NCI-H1436 (cell line): ENCODE data around the gene EPHX1.
"Not testable (repeated sequence)": the region's sequence is repeated elsewhere in the genome, so short reads cannot be mapped to it uniquely, and the experiment has no call there.

Experiments used
- DNase-seq: peaks from one replicate; lab custom pipeline; 2025; lab: John Stamatoyannopoulos, UW

The EPHX1 gene

DNA sequence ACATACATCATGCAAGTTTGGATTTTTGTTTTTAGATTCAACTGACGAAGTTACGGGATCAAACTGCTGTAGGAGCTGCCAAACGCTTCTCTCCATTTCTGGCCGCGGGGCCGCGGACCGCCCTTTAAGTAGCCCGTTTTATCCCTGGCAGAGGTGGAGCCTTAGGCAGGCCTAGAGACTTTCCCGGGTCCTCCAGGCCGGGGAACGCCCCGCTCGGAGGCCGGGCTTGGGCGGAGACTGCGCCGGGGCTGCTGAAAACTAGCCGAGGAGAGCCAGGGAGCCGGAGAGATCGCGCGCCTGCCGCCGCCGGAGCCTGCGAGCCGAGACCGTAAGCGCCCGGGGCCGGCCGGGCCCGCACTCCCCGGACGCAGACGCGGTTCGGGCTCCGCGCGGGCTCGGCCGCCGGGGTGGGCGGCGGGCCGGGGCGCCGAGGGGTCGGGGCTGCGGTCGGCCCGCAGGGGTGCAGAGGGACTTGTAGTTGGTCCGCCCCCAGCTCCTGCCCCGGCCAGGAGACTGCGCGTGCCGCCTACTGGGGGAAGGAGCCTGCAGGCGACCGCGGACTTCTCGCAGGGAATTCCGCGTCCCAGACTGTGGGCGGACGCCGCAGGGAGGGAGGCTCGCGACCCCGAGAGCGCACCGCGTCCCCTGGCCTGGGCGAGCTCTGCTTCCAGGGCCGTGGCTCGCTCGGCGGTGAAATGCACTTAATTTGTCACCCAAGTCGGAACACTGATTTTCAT is at the start of gene EPHX1:
Gene EPHX1, plus strand, starts transcription at position 283 of the 737 bp plus-strand sequence. CDS start 18,606 bp downstream, outside the sequence.
- DNase-seq = peak; percentile 89

DNA sequence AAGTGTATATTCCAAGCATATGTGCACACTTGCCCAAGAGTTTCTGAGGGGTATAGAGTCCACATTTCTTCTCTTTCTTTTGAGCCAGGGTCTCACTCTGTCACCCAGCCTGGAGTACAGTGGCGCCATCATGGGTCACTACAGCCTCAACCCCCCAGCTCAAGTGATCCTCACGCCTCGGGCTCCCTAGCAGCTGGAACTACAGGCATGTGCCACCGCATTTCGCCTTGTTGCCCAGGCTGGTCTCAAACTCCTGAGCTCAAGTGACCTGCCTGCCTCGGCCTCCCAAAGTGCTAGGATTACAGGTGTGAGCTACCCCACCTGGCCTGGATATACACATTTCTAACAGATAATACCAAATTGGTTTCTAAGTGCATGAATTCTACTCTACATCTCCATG is 49.4 kb upstream of the EPHX1 start:
- DNase-seq = no peak

- DNase-seq = not testable (repeated sequence)
These were observed 48.5 kb upstream of the EPHX1 start for GRCh38 chr1:225761395-225761794.

- peak; percentile 50 for DNase-seq
These were observed 47.9 kb upstream of the EPHX1 start for GRCh38 chr1:225762002-225762441.

DNA sequence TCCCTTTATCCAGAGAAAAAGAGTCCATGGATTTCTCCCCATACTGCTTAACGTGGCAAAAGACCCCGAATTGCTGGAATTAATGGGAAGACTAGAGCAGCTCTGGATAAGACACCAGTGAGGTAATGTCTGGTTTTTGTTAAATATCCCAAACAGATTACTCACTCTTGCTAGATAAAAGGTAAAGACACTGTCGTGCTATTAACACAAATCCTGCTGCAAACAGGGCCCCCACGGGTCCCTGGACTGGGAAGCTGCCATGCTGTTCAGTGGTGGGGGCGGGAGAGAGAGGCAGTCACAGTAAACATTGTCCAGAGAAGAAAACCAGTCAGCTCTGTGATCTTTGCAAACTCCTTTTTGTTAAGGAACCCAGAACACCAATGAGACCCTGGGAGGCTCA is 47.5 kb upstream of the EPHX1 start:
- DNase-seq = no peak

DNA sequence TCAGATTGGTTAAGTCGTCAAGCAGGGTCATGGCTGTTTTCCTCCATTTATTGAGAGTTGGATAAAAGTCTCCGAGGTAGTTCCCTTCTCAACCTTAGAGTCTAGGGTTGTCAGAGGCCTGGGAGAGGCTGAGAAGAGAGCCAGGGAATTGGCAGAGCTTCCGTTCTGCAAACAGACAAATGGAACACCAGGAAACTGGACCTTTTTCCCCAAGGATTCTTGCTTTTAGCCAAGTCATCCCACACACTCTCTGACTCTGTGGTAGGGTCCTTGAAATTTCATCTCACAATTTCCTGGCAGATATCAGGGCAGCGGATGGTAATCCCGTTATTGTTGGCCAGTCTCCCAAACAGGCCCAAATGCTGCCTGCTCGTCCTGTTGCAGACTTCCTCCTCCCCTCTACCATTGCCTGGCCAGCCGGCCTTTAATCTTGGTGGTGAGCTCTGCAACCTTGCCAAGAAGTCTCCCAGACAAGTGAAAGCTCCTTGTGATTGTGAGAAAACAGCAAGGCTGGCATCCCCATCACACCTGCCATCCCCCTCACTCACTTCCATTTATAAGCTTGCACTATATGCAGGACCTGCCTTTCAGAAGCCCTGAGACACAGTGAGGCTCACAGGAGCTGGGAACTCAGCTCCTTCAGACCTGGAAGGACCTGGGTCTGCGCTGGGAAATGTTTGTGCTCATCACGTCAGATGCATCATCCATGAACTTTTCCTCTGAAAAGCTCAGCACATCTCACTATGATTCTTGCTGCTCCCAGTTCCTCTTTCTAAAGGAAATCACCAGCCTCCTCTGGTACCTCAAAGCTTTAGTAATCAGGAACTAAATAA is 46.0 kb upstream of the EPHX1 start:
- no peak for DNase-seq

GRCh38 chr1:225765982-225766674 is 43.8 kb upstream of the EPHX1 start:
- DNase-seq = no peak

GRCh38 chr1:225766967-225767633 is 42.8 kb upstream of the EPHX1 start:
- DNase-seq = peak; percentile 63

DNA sequence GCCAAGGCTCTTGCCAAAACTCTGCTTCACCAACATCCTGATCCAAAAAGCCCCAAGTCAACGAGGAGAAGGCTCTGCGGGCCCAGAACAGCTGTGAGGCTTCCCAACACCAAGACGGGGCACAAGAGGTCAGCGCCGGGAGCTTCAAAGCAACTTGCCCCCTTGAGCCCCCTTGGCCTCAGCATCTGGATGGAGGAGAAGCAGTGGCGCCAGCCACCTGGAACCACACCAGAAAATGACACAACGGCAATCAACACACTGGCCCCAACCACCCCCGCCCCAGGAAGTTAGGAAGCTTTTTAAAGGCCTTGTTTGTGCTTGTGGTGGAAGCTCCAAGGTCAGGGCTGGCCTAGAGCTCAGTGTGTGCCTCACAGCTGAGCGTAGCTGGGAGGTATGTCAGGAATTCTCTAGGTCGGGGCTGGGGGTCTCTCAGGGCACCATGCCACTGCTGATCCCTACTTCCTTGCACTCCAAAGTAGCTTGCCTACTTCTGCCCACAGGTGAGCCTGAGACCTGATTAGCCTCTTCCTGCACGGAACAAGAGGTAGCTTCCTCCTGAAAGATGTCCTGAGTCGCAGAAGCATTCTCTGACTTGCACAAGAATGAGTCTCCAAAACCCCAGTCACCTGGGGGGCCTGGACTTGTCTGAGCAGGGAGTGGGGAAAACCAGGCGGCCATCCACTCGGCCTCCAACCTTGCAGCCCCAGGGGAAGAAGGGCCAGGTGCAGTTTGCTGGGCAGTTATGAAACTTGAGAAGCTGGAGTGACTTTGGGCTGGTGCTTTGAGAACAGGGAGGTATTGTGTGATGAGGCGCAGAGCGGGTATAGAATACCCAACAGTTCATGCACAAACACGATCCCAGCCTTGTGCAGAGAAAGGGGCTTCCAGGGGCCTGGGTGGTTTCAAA is 42.0 kb upstream of the EPHX1 start:
- peak; percentile 53 for DNase-seq

GRCh38 chr1:225768662-225769426 is 41.1 kb upstream of the EPHX1 start:
- no peak for DNase-seq

GRCh38 chr1:225769687-225770086 is 40.2 kb upstream of the EPHX1 start:
- DNase-seq = no peak

- no peak for DNase-seq
These were observed 39.2 kb upstream of the EPHX1 start for GRCh38 chr1:225770561-225771248.

DNA sequence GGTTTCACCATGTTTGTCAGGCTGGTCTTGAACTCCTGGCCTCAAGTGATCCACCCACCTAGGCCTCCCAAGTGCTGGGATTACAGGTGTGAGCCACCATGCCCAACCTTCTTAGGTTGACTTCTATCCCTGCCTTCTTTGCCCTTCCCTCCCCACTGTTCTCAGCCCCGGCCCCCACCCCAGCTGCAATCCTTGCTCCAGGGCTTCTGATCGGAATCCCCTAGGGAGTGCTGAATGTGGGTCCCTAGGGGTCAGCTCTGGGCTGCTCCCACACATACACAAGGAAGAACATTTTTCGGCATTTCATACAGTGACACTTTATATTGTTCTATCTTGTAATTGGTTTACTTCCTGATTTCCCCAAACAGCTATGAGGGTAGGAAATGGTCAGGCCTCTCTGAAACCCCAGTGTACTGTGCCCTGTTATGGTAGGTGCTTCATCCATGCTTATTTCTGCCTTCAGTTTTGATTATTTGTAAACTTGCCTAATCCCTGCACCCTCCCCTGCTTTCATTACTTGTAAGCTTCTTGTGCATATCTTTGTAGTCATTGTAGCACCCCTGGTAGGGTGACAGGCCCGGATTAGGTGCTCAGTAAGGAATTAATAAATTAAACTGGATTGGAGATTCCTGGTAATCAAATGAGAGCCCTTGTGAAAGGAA is 38.1 kb upstream of the EPHX1 start:
- no peak for DNase-seq

DNA sequence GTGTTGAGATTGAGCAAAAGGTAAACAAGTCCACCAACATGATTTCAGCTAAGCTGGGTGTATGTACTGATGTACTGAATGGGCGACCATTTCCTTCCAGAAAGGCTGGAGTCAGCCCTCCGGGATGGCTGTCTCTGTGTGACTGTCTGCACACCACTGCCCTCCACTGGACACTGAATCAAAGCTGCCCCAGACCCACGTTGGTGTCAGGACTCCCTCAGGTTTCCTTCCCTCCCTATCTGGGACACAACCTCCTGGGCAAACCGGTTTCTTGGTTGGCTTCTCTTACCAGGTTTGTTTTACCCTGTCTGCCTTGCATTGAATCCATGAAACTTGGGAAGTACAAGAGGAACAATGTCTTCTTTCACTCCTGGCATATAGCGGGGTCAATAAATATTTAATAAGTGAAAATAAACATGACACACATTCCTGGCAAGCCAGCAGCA is 37.6 kb upstream of the EPHX1 start:
- peak; percentile 87 for DNase-seq

GRCh38 chr1:225772848-225773247 is 37.1 kb upstream of the EPHX1 start:
- DNase-seq = no peak

- no peak for DNase-seq
These were observed 35.4 kb upstream of the EPHX1 start for GRCh38 chr1:225774281-225775147.

DNA sequence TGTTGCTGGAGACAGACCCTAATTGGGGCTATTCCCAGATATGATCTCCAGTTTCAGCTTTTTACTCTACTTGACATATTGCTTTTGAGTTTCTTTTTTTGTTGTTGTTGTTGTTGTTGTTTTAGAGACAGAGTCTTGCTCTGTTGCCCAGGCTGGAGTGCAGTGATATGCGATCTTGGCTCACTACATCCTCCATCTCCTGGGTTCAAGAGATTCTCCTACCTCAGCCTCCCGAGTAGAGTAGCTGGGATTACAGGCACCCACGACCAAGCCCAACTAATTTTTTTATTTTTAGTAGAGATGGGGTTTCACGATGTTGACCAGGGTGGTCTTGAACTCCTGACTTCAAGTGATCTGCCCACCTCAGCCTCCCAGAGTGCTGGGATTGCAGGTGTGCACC is 33.6 kb upstream of the EPHX1 start:
- no peak for DNase-seq

DNA sequence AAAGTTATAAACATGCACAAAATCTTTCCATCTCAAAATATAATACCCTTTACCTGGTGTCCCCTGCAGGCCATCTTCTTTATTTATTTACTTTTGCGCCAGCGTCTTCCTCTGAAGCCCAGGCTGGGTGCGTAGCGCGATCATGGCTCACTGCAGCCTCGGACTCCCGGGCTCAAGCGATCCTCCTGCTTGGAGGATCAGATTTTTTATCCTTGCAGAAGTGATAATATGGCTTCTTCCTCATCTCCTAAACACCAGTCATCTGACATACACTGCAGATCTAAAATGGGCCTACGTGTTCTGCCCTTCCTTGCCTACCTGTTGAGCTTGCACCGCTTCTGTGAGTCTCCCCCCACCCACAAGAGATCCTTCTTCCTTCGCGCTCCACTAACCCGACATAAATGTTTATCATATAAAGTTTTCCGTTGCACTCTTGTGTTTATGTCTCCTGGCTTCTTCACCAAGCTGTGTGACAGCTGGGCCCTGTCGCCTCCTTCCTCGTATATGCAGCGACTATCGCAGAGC is 32.8 kb upstream of the EPHX1 start:
- DNase-seq = no peak
